Left ventricle myocardium inferior (tissue), 1 donor: Measurements from ENCODE around the gene PLXNA4. TPM values are rescaled to one million over a fixed set of nuclear protein-coding genes. Genes with fewer than 3 reads are reported as not detected.
A peak's percentile ranks its signal among the peaks of the same experiment; 100 is the strongest.

Source experiments
- DNase-seq: peaks from one replicate; pipeline ENCODE4 v3.0.0-alpha.2; 2020
- H3K27ac ChIP-seq: fragments of 200-600 bp; replicated peaks from 2 replicates; pipeline ENCODE4 v1.8.0; 2021
- H3K27me3 ChIP-seq: fragments of 200-600 bp; 2 replicates; pipeline ENCODE4 v1.8.0; 2021; ENCODE audit warnings: low read depth
- H3K36me3 ChIP-seq: fragments of 200-600 bp; 2 replicates; pipeline ENCODE4 v1.8.0; 2021
- H3K4me1 ChIP-seq: fragments of 200-600 bp; 2 replicates; pipeline ENCODE4 v1.8.0; 2021
- H3K4me3 ChIP-seq: fragments of 200-600 bp; 2 replicates; pipeline ENCODE4 v1.8.0; 2021; ENCODE audit warnings: mild to moderate bottlenecking, moderate library complexity
- H3K9me3 ChIP-seq: fragments of 200-600 bp; replicated peaks from 2 replicates; pipeline ENCODE4 v1.8.0; 2021
- intact Hi-C: fragments of 100-400 bp; cut with micrococcal nuclease; formaldehyde crosslinking; loops from one replicate; pipeline ENCODE4 v1.11.0; 2022
- total RNA-seq: library from RNA; stranded (reverse); fragmentation: NEBNext Ultra II Directional; extraction: Animal tissue kit (Norgen Biotek cat#: 25700); gene quantifications from one replicate; pipeline ENCODE4 v1.2.1, GENCODE V29; 2021
- TF ChIP-seq, protein P1 (sequence below): fragments of 200-600 bp; IDR thresholded peaks from 2 replicates; pipeline ENCODE4 v1.8.0; 2021; ENCODE audit warnings: antibody characterized with exemption, mild to moderate bottlenecking, borderline replicate concordance
- donor health status: DM: no; HTN: yes; CAD: no; lungs with severe emphysema.

PLXNA4 gene
- total RNA-seq, 1 donor from 2014 or later = 18.1 TPM

DNA sequence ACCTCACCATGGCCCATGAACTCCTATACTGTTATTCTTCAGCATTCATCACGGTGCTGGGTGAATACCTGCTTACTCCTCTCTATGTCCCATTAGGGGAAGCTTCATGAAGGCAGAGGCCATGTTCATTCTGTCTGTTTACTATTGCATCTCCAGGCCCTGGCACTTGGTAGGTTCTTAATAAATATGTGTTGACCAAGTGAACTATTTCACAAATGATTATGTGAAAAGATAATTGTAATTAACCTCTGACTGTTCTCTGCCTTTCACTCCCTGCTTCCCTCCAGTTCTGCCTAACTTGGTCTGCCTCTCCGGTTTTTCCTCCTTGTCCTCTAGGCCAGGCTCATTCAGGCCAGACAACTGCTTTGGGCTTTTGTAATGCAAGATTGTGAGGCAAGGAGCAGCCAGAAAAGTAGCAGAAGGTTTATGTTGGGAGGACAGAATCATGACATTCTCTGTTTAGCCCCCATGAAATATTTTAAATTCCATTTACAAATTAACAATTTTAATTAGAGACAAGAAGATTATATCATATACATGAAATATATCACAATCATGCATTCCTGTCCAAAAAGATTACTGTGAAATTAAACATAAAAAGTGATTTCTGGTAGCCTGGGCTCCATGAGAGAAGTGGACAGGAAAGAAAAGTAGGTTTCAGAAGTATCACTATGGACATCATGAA is 42.1 kb upstream of the PLXNA4 start:
- Histone ChIP-seq H3K27me3 (peaks cover 8% of the 10 kb centered on the region), H3K36me3 (no peaks in the 10 kb centered on the region), H3K9me3 (peaks cover 6% of the 10 kb centered on the region), H3K4me3 (no peak overlapping the region), H3K4me1 (no peaks in the 10 kb centered on the region), H3K27ac (no peak overlapping the region)
- TF ChIP-seq, protein P1, sequence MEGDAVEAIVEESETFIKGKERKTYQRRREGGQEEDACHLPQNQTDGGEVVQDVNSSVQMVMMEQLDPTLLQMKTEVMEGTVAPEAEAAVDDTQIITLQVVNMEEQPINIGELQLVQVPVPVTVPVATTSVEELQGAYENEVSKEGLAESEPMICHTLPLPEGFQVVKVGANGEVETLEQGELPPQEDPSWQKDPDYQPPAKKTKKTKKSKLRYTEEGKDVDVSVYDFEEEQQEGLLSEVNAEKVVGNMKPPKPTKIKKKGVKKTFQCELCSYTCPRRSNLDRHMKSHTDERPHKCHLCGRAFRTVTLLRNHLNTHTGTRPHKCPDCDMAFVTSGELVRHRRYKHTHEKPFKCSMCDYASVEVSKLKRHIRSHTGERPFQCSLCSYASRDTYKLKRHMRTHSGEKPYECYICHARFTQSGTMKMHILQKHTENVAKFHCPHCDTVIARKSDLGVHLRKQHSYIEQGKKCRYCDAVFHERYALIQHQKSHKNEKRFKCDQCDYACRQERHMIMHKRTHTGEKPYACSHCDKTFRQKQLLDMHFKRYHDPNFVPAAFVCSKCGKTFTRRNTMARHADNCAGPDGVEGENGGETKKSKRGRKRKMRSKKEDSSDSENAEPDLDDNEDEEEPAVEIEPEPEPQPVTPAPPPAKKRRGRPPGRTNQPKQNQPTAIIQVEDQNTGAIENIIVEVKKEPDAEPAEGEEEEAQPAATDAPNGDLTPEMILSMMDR = no peak
- DNase-seq = no peak
- intact Hi-C loops = no loop called here

DNA sequence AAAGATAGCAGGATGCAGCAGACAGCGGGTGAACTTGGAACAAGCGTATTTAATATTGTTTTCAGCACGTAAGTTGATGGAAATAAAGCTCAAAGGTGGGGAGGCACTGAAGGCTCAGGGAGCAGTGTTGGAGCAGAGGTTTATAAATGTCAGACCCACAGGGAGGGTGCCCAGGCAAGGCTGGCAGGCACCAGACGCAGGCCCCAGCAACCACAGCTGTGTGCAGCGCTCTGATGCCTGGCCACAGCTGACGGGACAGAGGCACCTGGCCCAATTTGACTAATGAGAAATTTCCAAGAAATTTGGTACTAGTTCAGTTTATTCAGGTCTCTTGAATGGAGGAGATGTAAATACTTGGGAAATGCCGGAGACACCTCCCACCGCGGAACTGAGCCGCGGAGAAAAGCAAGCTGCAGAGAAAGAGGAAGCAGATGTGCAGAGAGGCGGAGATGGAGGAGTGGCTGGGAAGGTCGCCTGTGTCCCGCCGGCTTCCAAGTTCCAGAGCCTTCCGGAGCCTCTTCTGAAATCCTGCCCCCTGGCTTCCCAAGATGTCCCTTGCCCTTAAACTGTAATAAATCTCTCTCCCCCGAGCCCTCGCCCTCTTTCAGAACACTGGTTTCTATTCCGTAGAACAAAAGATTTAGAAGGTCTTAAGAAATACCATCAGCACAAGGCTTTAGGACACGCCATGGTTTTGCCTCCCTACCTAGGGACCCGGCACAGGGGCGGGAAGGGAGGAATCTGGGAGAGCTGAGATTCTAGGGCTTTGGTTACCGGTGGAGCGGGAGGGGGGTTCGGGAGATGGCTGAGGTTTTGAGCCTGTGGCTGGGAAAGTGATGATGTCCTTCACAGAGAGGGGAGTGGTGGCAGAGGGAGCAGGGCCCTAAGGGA is 38.4 kb upstream of the PLXNA4 start:
- TF ChIP-seq, protein P1 = peak; percentile 36
- H3K9me3 ChIP-seq = peaks cover 6% of the 10 kb centered on the region
- intact Hi-C loops = no loop called here
- peaks cover 10% of the 10 kb centered on the region for H3K4me1 ChIP-seq
- H3K4me3 ChIP-seq = peak overlapping the region; percentile 50
- H3K36me3 ChIP-seq = no peaks in the 10 kb centered on the region
- no peak overlapping the region for H3K27ac ChIP-seq
- H3K27me3 ChIP-seq = peaks cover 16% of the 10 kb centered on the region
- DNase-seq = peak; percentile 46

DNA sequence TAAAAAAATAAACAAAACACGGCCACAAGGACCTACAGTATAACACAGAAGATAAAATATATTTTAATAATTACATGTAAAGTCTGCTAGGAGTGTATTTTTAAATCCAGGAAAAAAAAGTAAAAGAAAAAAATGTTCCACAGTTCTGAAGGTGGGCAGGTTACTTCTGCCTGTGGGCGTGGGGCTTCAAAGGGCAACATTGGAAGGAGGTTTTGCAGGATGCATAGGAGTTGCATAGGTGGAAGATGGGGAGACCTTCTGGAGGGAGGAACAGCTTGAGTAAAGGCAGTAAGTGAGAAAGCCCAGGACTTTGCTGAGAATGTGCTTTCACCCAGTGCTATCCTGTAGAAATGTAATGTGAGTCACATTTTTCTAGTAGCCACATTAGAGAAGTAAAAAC is 37.5 kb upstream of the PLXNA4 start:
- peaks cover 16% of the 10 kb centered on the region for H3K27me3 ChIP-seq
- H3K36me3 ChIP-seq = no peaks in the 10 kb centered on the region
- intact Hi-C loops = no loop called here
- TF ChIP-seq, protein P1 = no peak
- H3K27ac ChIP-seq = no peak overlapping the region
- H3K4me3 ChIP-seq = no peak overlapping the region
- peaks cover 15% of the 10 kb centered on the region for H3K4me1 ChIP-seq
- DNase-seq = no peak
- H3K9me3 ChIP-seq = peaks cover 6% of the 10 kb centered on the region

DNA sequence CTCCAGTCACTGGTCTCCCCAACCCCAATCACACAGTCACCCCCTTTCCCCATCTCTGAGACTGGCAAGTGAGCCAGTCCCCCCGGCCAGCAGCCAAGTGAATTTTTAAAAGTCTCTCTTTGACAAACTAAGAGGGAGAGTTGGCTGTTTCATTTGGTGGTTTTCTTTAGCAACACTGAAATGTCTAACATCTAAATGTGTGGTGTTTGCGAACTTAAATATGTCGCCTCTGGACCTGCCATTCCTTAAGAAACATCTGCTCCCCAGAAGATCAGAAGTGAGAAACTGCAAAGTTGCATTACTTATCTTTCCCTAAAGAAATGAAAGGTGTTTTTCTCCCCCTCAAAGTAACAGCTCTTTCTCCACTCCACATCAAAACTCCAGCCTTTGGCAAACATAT is 34.7 kb upstream of the PLXNA4 start:
- TF ChIP-seq, protein P1 = no peak
- peaks cover 16% of the 10 kb centered on the region for H3K27me3 ChIP-seq
- H3K36me3 ChIP-seq = no peaks in the 10 kb centered on the region
- no peak overlapping the region for H3K27ac ChIP-seq
- intact Hi-C loops = no loop called here
- peaks cover 15% of the 10 kb centered on the region for H3K4me1 ChIP-seq
- no peak overlapping the region for H3K4me3 ChIP-seq
- no peak for DNase-seq
- no peaks in the 10 kb centered on the region for H3K9me3 ChIP-seq

DNA sequence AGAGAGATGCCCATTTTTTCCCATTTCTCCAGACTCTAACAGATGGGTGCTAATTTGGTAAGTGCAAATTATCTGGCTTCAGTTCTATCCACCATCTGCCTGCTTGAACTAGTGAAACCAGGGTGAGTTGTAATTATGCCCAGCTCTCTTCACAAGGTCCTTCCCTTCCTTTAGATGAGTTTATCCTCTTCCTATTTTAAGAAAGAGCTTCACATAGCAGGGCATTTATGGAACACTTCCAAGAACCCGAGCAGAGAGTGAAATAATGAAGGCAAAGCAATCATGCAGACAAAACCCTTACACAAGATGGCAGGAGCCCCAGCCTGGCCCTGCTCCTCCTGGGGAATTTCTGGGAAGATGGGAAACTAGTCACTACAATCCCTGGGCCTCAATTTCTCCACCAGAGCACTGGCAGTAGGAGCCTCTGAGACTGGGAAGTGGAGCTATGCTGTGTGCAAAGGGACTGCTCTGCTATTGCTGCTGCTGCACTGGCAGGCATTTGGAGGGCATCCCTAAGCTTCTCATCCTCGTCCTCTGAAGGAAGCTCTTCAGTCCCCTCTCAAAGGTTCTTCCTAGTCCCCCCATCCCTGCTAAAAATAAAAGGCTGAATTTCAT is 33.7 kb upstream of the PLXNA4 start:
- Histone ChIP-seq H3K27me3 (peaks cover 16% of the 10 kb centered on the region), H3K36me3 (no peaks in the 10 kb centered on the region), H3K27ac (peak overlapping the region; percentile 46), H3K9me3 (no peaks in the 10 kb centered on the region), H3K4me1 (peaks cover 15% of the 10 kb centered on the region), H3K4me3 (no peak overlapping the region)
- intact Hi-C loops = no loop called here
- no peak for DNase-seq
- TF ChIP-seq, protein P1 = no peak
